HEK293T (cell line): ENCODE data around the gene ARHGAP8.
"Not testable (repeated sequence)": the region's sequence is repeated elsewhere in the genome, so short reads cannot be mapped to it uniquely, and the experiment has no call there.

Experiments
- ARNT ChIP-seq: fragments of 450-650 bp; IDR thresholded peaks from 2 replicates; pipeline ENCODE4 v1.6.1; 2017; ENCODE audit warnings: mild to moderate bottlenecking
- BHLHE40 ChIP-seq: fragments of 450-650 bp; IDR thresholded peaks from 2 replicates; pipeline ENCODE4 v1.6.1; 2016; ENCODE audit warnings: mild to moderate bottlenecking, moderate library complexity, borderline replicate concordance
- FOXA1 ChIP-seq: fragments of 450-650 bp; IDR thresholded peaks from 2 replicates; pipeline ENCODE4 v1.6.1; 2016; ENCODE audit warnings: mild to moderate bottlenecking
- FOXM1 ChIP-seq: fragments of 450-650 bp; IDR thresholded peaks from 2 replicates; pipeline ENCODE4 v1.6.1; 2017; ENCODE audit warnings: mild to moderate bottlenecking, borderline replicate concordance
- L3MBTL2 ChIP-seq: fragments of 450-650 bp; conservative IDR thresholded peaks from 2 replicates; pipeline ENCODE4 v1.6.1; 2016; ENCODE audit warnings: mild to moderate bottlenecking
- LEF1 ChIP-seq: fragments of 450-650 bp; IDR thresholded peaks from 2 replicates; pipeline ENCODE4 v1.6.1; 2017; ENCODE audit warnings: mild to moderate bottlenecking, borderline replicate concordance
- NFRKB ChIP-seq: fragments of 450-650 bp; IDR thresholded peaks from 2 replicates; pipeline ENCODE4 v1.6.1; 2016; ENCODE audit warnings: mild to moderate bottlenecking, moderate library complexity
- SP1 ChIP-seq: fragments of 450-650 bp; IDR thresholded peaks from 2 replicates; pipeline ENCODE4 v1.6.1; 2017
- SUZ12 ChIP-seq: fragments of 450-650 bp; IDR thresholded peaks from 2 replicates; pipeline ENCODE4 v1.6.1; 2016; ENCODE audit warnings: mild to moderate bottlenecking
- TARDBP ChIP-seq: fragments of 450-650 bp; IDR thresholded peaks from 2 replicates; pipeline ENCODE4 v1.6.1; 2016
- ZNF384 ChIP-seq: fragments of 450-650 bp; IDR thresholded peaks from 2 replicates; pipeline ENCODE4 v1.6.1; 2016

GRCh38 chr22:44858819-44859218, 106.4 kb downstream of the ARHGAP8 start:
- TF ChIP-seq ZNF384, LEF1, ARNT, FOXA1, SP1, TARDBP, SUZ12, FOXM1, BHLHE40, L3MBTL2, NFRKB: not testable (repeated sequence)
